Measurements from ENCODE around the gene GRK5.

DNA sequence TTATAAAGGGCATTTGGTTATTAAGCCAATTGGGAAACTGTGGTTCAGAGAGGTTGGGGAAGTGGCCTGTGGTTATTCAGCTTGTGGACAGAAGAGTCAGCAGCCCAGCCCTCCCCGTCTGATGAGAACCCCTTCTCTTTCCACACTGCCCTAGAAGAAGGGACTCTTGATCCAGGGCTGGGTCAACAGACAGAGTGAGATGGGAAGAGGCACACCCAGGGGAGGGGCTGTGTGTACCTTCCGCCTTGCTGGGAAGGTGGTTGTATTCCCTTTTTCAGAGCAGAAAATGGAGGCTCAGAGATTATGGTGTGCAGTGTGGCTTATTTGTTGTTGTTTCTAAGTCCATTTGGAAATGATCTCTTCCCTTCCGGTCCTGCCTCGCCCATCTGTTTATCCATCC lies 103.4 kb downstream of the GRK5 start:
- no peak for TF ChIP-seq EZH2 (IDR thresholded peaks at IDR 0.05; ENCODE audit: insufficient read depth, poor library complexity, severe bottlenecking)
- TF ChIP-seq EZH2phosphoT487 (IDR thresholded peaks at IDR 0.05; ENCODE audit: insufficient read depth, low read depth) = no peak
